NCI-H2196 treated with DMSO at 0.1 percent for 48 hours (cell line): Measurements from ENCODE around the gene NR3C2.
"Not testable (repeated sequence)": the region's sequence is repeated elsewhere in the genome, so short reads cannot be mapped to it uniquely, and the experiment has no call there.

Source experiments
- DNase-seq: peaks from one replicate; lab custom pipeline; 2025; ENCODE audit not compliant: unreplicated experiment; lab: John Stamatoyannopoulos, UW

The NR3C2 gene

GRCh38 chr4:148369919-148370318, 72.3 kb downstream of the NR3C2 start:
- DNase-seq, result no peak

GRCh38 chr4:148367756-148368155, 74.5 kb downstream of the NR3C2 start:
- DNase-seq, result no peak

- no peak for DNase-seq
Observed at GRCh38 chr4:148366251-148366650, 76.0 kb downstream of the NR3C2 start.

- no peak for DNase-seq
Observed at GRCh38 chr4:148364525-148364924, 77.7 kb downstream of the NR3C2 start.

- no peak for DNase-seq
Observed at GRCh38 chr4:148359769-148360168, 82.4 kb downstream of the NR3C2 start.

- DNase-seq, result no peak
Observed at GRCh38 chr4:148355442-148356123, 86.6 kb downstream of the NR3C2 start.

- no peak for DNase-seq
Observed at GRCh38 chr4:148354186-148354585, 88.0 kb downstream of the NR3C2 start.

- DNase-seq, result no peak
Observed at GRCh38 chr4:148353571-148353970, 88.6 kb downstream of the NR3C2 start.

- DNase-seq, result no peak
Observed at GRCh38 chr4:148349153-148349552, 93.1 kb downstream of the NR3C2 start.

- no peak for DNase-seq
Observed at GRCh38 chr4:148346657-148347056, 95.6 kb downstream of the NR3C2 start.

- no peak for DNase-seq
Observed at GRCh38 chr4:148345509-148345908, 96.7 kb downstream of the NR3C2 start.

GRCh38 chr4:148344941-148345340, 97.3 kb downstream of the NR3C2 start:
- no peak for DNase-seq

GRCh38 chr4:148344352-148344751, 97.9 kb downstream of the NR3C2 start:
- DNase-seq, result no peak

GRCh38 chr4:148341980-148342800, 100.0 kb downstream of the NR3C2 start:
- no peak for DNase-seq

GRCh38 chr4:148335133-148335532, 107.1 kb downstream of the NR3C2 start:
- DNase-seq, result no peak

GRCh38 chr4:148333265-148333664, 108.9 kb downstream of the NR3C2 start:
- no peak for DNase-seq

GRCh38 chr4:148332486-148332885, 109.7 kb downstream of the NR3C2 start:
- no peak for DNase-seq

- DNase-seq, result no peak
Observed at GRCh38 chr4:148330724-148331123, 111.5 kb downstream of the NR3C2 start.

GRCh38 chr4:148330161-148330560, 112.1 kb downstream of the NR3C2 start:
- no peak for DNase-seq

- no peak for DNase-seq
Observed at GRCh38 chr4:148329751-148330150, 112.5 kb downstream of the NR3C2 start.

GRCh38 chr4:148327683-148328082, 114.5 kb downstream of the NR3C2 start:
- DNase-seq, result no peak

- not testable (repeated sequence) for DNase-seq
Observed at GRCh38 chr4:148323316-148323715, 118.9 kb downstream of the NR3C2 start.
